ENCODE data around the gene RB1.

Gene RB1

DNA sequence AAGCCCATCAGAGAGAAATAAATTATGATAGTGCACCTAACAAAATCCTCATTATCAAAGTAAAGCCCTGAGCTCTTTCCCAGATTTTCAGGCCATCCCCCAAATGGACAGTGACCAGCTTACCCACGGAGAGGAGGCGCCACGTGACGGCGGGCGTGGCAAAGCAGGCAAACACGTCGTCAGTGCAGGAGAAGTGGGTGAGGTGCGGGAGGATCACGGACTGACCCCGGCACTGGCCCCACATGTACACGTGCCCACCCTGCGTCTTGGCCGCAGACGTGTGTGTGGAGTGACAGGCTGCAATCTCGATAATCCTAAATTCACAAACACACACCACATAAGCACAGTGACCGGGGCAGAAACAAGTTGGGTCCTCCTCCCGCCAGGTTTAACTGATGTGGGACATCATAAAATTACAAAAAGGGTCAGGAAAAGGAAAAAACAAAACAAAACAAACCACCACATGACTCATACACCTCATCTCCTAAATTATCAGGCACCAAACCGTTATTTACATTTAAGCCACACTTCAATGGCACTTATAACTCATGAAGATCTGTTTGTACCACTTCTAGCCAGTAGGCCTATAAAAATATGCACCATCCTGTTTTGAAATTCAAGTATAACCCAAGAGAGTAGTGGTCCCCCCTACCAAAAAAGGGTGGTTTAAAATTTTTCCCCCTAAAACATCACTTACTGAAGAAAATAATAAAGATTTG, 199.2 kb downstream of the RB1 start:
- DNase-seq, result no peak

GRCh38 chr13:48504606-48505005, 201.1 kb downstream of the RB1 start:
- DNase-seq, result no peak

- no peak for DNase-seq
Observed at GRCh38 chr13:48505012-48505411, 201.5 kb downstream of the RB1 start.

- DNase-seq, result no peak
Observed at GRCh38 chr13:48505597-48506091, 202.1 kb downstream of the RB1 start.

- DNase-seq, result no peak
Observed at GRCh38 chr13:48506092-48506701, 202.6 kb downstream of the RB1 start.

- no peak for DNase-seq
Observed at GRCh38 chr13:48507021-48507420, 203.5 kb downstream of the RB1 start.

- no peak for DNase-seq
Observed at GRCh38 chr13:48508011-48508410, 204.5 kb downstream of the RB1 start.

- no peak for DNase-seq
Observed at GRCh38 chr13:48510698-48511097, 207.1 kb downstream of the RB1 start.

DNA sequence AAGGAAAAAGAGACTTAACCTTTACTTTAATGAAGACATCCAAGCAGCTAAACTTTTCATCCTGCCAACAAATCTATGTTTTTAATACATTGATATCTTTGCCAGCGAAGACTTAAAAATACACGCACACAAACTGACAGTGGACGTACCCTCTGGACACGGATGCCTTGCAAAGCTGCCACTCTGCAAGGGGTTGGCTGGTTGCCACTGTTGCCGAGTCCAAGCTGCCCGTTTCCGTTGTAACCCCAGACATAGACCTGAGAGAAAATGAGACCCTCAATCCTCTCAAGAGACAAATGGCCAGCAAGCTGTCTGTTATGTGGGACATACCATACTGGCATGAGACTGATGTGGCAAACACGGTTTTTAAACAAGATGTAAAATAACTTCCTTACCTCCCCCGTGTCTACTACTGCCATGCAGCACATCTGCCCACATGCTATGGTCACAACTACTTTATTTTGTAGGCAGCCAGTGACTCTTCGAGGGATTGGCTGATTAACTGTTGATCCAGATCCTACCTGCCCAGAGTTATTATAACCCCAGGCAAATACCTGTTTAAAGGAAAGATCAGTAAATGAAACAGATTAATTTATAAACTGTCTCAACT, 208.2 kb downstream of the RB1 start:
- DNase-seq, result no peak

DNA sequence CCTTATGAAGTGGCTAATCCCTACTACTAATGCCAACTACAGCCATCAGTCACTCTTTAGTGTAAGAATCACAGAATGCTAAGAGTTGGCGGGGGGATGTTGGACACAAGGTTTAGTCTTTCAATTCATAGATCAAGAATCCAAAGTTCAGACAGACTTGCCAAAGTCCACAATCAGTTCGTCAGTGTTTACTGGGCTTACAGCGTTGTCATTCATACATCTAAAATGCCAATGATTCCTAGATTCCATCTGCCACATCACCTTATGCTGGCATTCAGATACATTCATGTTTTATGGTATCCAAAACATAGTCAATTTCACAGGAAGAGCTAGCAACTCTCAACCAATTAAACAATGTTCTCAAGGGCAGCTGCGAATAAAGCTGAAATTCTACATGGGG, 211.2 kb downstream of the RB1 start:
- DNase-seq, result no peak

DNA sequence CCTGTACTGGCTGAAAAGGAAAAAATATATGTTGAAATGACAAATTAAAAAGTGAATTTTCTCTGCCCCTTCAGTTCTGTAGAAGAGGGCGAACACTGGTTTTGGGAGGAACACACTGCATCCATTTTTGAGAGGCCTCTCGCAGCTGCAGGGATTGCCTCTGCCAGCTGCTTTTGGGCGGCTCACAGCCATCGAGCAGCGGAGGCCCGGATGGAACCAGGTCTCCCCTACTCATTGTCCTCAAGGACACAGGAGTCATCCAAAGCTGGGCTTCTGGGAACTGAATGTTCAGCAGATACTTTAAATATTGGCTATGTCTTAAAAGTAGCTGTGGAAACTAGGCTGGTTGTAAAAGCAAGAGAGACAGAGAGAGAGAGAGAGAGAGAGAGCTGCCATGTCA, 212.2 kb downstream of the RB1 start:
- no peak for DNase-seq

GRCh38 chr13:48518083-48518482, 214.5 kb downstream of the RB1 start:
- no peak for DNase-seq

- no peak for DNase-seq
Observed at GRCh38 chr13:48526286-48526685, 222.7 kb downstream of the RB1 start.

GRCh38 chr13:48527955-48528354, 224.4 kb downstream of the RB1 start:
- DNase-seq, result no peak

DNA sequence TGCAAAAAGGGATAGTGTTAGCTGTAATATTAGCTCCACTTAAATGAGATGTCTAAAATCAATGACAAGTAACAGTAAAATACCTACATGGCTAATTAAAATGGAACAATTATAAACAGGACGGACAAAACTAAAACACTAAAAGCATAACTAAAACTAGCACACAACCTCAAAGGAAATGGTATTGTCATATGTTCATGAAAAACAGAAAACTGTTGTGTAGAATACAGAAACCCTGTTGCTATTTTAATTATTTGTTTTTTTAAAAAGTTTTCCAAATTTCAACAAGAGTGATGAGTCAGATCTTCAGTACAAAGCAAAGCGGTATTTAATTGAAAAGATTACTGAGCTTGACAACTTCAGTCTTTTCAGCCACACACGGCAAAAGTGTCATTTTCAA, 225.2 kb downstream of the RB1 start:
- DNase-seq, result no peak

DNA sequence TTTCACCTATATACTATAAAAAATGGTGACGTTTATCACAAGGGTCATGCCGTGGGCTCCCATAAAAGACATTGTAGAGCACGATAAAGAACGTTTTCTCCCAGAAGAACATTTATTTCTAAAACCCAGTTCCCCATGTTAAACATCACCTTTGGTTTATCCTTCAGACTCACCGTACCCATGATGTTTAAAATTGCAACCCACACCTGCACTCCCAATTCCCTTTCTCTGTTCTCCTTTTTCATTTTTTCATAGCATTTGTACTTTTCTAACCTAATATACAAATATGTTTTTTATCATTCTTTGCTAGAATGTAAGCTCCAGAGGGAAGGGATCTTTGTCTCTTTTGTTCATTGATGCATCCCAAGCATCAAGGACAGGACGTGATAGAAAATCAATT, 227.3 kb downstream of the RB1 start:
- DNase-seq, result no peak

Data from NCI-H226 (cell line).